Central memory CD4-positive, alpha-beta T cell (primary cell): Measurements from ENCODE around the gene IL1RAPL1.
"Not testable (repeated sequence)": the region's sequence is repeated elsewhere in the genome, so short reads cannot be mapped to it uniquely, and the experiment has no call there.

Source experiments
- DNase-seq: peaks from one replicate; pipeline ENCODE4 v3.0.0; 2022

The IL1RAPL1 gene

GRCh38 chrX:28628120-28628519, 40.9 kb downstream of the IL1RAPL1 start:
- DNase-seq, result no peak

- DNase-seq, result no peak
Measured at GRCh38 chrX:28638775-28639174, 51.5 kb downstream of the IL1RAPL1 start.

GRCh38 chrX:28639451-28639850, 52.2 kb downstream of the IL1RAPL1 start:
- no peak for DNase-seq

GRCh38 chrX:28649541-28649940, 62.3 kb downstream of the IL1RAPL1 start:
- DNase-seq, result no peak

GRCh38 chrX:28651186-28651585, 63.9 kb downstream of the IL1RAPL1 start:
- DNase-seq, result no peak

GRCh38 chrX:28659269-28659668, 72.0 kb downstream of the IL1RAPL1 start:
- no peak for DNase-seq

- no peak for DNase-seq
Measured at GRCh38 chrX:28665778-28666177, 78.5 kb downstream of the IL1RAPL1 start.

- DNase-seq, result no peak
Measured at GRCh38 chrX:28668303-28668702, 81.1 kb downstream of the IL1RAPL1 start.

GRCh38 chrX:28668957-28669356, 81.7 kb downstream of the IL1RAPL1 start:
- no peak for DNase-seq

GRCh38 chrX:28670074-28670473, 82.8 kb downstream of the IL1RAPL1 start:
- DNase-seq, result no peak

- DNase-seq, result no peak
Measured at GRCh38 chrX:28675173-28675572, 87.9 kb downstream of the IL1RAPL1 start.

GRCh38 chrX:28693101-28693500, 105.9 kb downstream of the IL1RAPL1 start:
- no peak for DNase-seq

GRCh38 chrX:28697732-28698131, 110.5 kb downstream of the IL1RAPL1 start:
- DNase-seq, result no peak

GRCh38 chrX:28701222-28701621, 114.0 kb downstream of the IL1RAPL1 start:
- DNase-seq, result no peak

- no peak for DNase-seq
Measured at GRCh38 chrX:28706964-28707363, 119.7 kb downstream of the IL1RAPL1 start.

- no peak for DNase-seq
Measured at GRCh38 chrX:28709421-28709820, 122.2 kb downstream of the IL1RAPL1 start.

- no peak for DNase-seq
Measured at GRCh38 chrX:28717864-28718263, 130.6 kb downstream of the IL1RAPL1 start.

- no peak for DNase-seq
Measured at GRCh38 chrX:28718450-28718849, 131.2 kb downstream of the IL1RAPL1 start.

- DNase-seq, result no peak
Measured at GRCh38 chrX:28719620-28720019, 132.4 kb downstream of the IL1RAPL1 start.

GRCh38 chrX:28752330-28752729, 165.1 kb downstream of the IL1RAPL1 start:
- DNase-seq, result no peak

GRCh38 chrX:28756175-28756574, 168.9 kb downstream of the IL1RAPL1 start:
- DNase-seq, result no peak

GRCh38 chrX:28756647-28757046, 169.4 kb downstream of the IL1RAPL1 start:
- DNase-seq, result no peak

GRCh38 chrX:28757290-28757689, 170.0 kb downstream of the IL1RAPL1 start:
- DNase-seq, result no peak

- DNase-seq, result not testable (repeated sequence)
Measured at GRCh38 chrX:28766561-28766960, 179.3 kb downstream of the IL1RAPL1 start.

GRCh38 chrX:28773807-28774206, 186.6 kb downstream of the IL1RAPL1 start:
- DNase-seq, result no peak

GRCh38 chrX:28787206-28787605, 200.0 kb downstream of the IL1RAPL1 start:
- DNase-seq, result no peak
